GM19468 (cell line): ENCODE measurements around the gene XRCC3.

Experiments used
- ATAC-seq: cut with Tn5 transposase; IDR thresholded peaks from one replicate; pipeline ENCODE4 v1.9.1; 2021; ENCODE audit warnings: mild to moderate bottlenecking, moderate library complexity, moderate number of reproducible peaks; ENCODE audit not compliant: unreplicated experiment; ENCODE audit errors: extremely low read depth

The XRCC3 gene

DNA sequence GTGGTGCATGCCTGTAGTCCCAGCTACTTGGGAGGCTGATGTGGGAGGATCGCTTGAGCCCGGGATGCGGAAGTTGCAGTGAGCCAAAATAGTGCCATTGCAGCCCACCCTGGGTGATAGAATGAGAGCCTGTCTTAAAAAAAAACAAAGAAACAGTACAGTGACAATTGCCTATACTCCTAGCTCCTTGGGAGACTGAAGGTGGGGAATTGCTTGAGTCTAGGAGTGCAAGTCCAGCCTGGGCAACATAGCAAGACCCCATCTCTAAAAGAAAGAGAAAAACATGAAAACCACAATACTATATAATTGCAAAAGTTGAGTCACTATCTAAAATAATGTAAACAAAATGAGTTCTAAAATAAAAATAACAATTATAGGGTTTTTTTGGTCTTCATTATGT lies 66.2 kb downstream of the XRCC3 start:
- ATAC-seq: no peak
